K562 (cell line): ENCODE measurements around the gene GCH1. TPM values are rescaled to one million over a fixed set of nuclear protein-coding genes. Genes with fewer than 3 reads are reported as not detected.

Source experiments
- ATAC-seq: fragments of 200-7000 bp; cut with Tn5 transposase; 3 replicates; pipeline ENCODE4 v1.9.1; 2020; ENCODE audit warnings: moderate library complexity
- BruUV-seq: library from RNA; stranded (reverse); fragments of 400-500 nt; replicated peaks from 2 replicates; lab custom pipeline; 2021; lab: Mats Ljungman, UMichigan
- CTCF ChIA-PET: fragments of 300-600 bp; formaldehyde crosslinking; extraction: SDS; loops from one replicate; lab custom pipeline; 2021; ENCODE audit warnings: low intra/inter-chr PET ratio; lab: Yijun Ruan, JAX
- POLR2A ChIA-PET: fragments of 300-600, 350-650 bp; sonication (Branson Sonifier 250); formaldehyde crosslinking; extraction: SDS; loops from one replicate; lab custom pipeline; 2021; ENCODE audit warnings: antibody characterized with exemption, inconsistent platforms; lab: Yijun Ruan, JAX
- DNase-seq, 4 experiments: peaks; one replicate each; pipeline versions ENCODE4 v3.0.0 to v3.0.0-alpha.2; 2011 to 2018; ENCODE audit warnings: low spot score in 3 of 4, mixed read lengths in 3 of 4; ENCODE audit errors: extremely low read depth in 1 of 4
- FAIRE-seq: peaks from 2 replicates; lab custom pipeline; 2011; peaks lifted over from hg19 to GRCh38; lab: Jason Lieb, UNC
- H2AFZ ChIP-seq: 2 replicates; pipeline ENCODE4 v1.6.0; 2011; ENCODE audit warnings: low read depth, low read length, control low read depth, inconsistent platforms
- H3K27ac ChIP-seq: fragments of 200-600 bp; 3 replicates; pipeline ENCODE4 v1.8.0; 2011; ENCODE audit warnings: low read depth, mild to moderate bottlenecking, control low read depth, inconsistent platforms, low read length, moderate library complexity, mixed read lengths; ENCODE audit errors: extremely low read depth
- H3K27me3 ChIP-seq, 2 experiments: fragments of 300-600 bp in 1 of 2; 2 replicates in 1 of 2; 3 replicates in 1 of 2; pipeline versions ENCODE4 v1.6.0 to v1.8.0; 2011; ENCODE audit warnings: inconsistent platforms in 2 of 2, low read length in 2 of 2, mild to moderate bottlenecking in 1 of 2, mixed read lengths in 1 of 2, moderate library complexity in 1 of 2; ENCODE audit not compliant: control insufficient read depth in 2 of 2, insufficient read depth in 2 of 2
- H3K36me3 ChIP-seq: fragments of 300-600 bp; 3 replicates; pipeline ENCODE4 v1.8.0; 2011; ENCODE audit warnings: mild to moderate bottlenecking, low read length, inconsistent platforms; ENCODE audit not compliant: control insufficient read depth, insufficient read depth
- H3K4me1 ChIP-seq, 2 experiments: fragments of 200-600 bp in 1 of 2; replicated peaks in 1 of 2; 2 replicates in 1 of 2; 3 replicates in 1 of 2; pipeline versions ENCODE4 v1.5.1 to v1.8.0; 2011; ENCODE audit warnings: inconsistent platforms in 2 of 2, low read length in 2 of 2, mild to moderate bottlenecking in 1 of 2, mixed read lengths in 1 of 2, moderate library complexity in 1 of 2; ENCODE audit not compliant: control insufficient read depth in 2 of 2, insufficient read depth in 2 of 2
- H3K4me2 ChIP-seq: 2 replicates; pipeline ENCODE4 v1.6.1; 2011; ENCODE audit warnings: low read length, control low read depth, inconsistent platforms, mixed read lengths; ENCODE audit not compliant: insufficient read depth
- H3K4me3 ChIP-seq: fragments of 200-600 bp; sonication (generic), shearing (Covaris generic); 2 replicates; pipeline ENCODE4 v1.5.1; 2016; ENCODE audit warnings: control low read depth, inconsistent platforms
- H3K79me2 ChIP-seq: fragments of 200-600 bp; 3 replicates; pipeline ENCODE4 v1.8.0; 2011; ENCODE audit warnings: low read length, inconsistent platforms; ENCODE audit not compliant: control insufficient read depth, insufficient read depth
- H3K9ac ChIP-seq, 2 experiments: 2 replicates each; pipeline versions ENCODE4 v1.6.0 to v1.6.1; 2011; ENCODE audit warnings: low read depth in 2 of 2, low read length in 2 of 2, control low read depth in 1 of 2, inconsistent platforms in 1 of 2, mild to moderate bottlenecking in 1 of 2, mixed read lengths in 1 of 2; ENCODE audit not compliant: insufficient read depth in 1 of 2
- H3K9me1 ChIP-seq: one replicate; pipeline ENCODE4 v1.6.0; 2011; ENCODE audit warnings: inconsistent platforms, mild to moderate bottlenecking, low read length, moderate library complexity; ENCODE audit not compliant: control insufficient read depth, insufficient read depth
- H3K9me3 ChIP-seq: replicated peaks from 2 replicates; pipeline ENCODE4 v1.5.1; 2011; ENCODE audit warnings: low read depth, low read length, inconsistent platforms; ENCODE audit not compliant: control insufficient read depth, insufficient read depth
- H4K20me1 ChIP-seq: replicated peaks from 2 replicates; pipeline ENCODE4 v1.6.1; 2011; ENCODE audit warnings: low read length, inconsistent platforms, mixed read lengths; ENCODE audit not compliant: control insufficient read depth, insufficient read depth
- CBX3 ChIP-seq, 2 experiments: IDR thresholded peaks; 1 replicate in 1 of 2; 2 replicates in 1 of 2; pipeline ENCODE4 v1.6.1; 2012; ENCODE audit warnings: inconsistent platforms in 2 of 2, low read length in 2 of 2, borderline replicate concordance in 1 of 2, control low read depth in 1 of 2
- CEBPB ChIP-seq: fragments of 450-650 bp; IDR thresholded peaks from 2 replicates; pipeline ENCODE4 v1.6.1; 2016; ENCODE audit warnings: missing genetic modification characterization, missing compliant biosample characterization
- DIDO1 ChIP-seq: fragments of 450-650 bp; IDR thresholded peaks from 2 replicates; pipeline ENCODE4 v1.6.1; 2016; ENCODE audit warnings: low read depth, missing biosample characterization, missing genetic modification characterization
- HDAC1 ChIP-seq, 2 experiments: fragments of 450-650 bp; IDR thresholded peaks; 2 replicates each; pipeline ENCODE4 v1.6.1; 2016 to 2017; ENCODE audit warnings: inconsistent platforms in 1 of 2, mild to moderate bottlenecking in 1 of 2, moderate library complexity in 1 of 2
- HLTF ChIP-seq: fragments of 450-650 bp; IDR thresholded peaks from 2 replicates; pipeline ENCODE4 v1.6.1; 2016
- HNRNPH1 ChIP-seq: fragments of 200-400 bp; formaldehyde crosslinking; optimal IDR thresholded peaks from 2 replicates; pipeline ENCODE3; 2017; ENCODE audit warnings: low read depth, mild to moderate bottlenecking, low read length, moderate library complexity
- KHSRP ChIP-seq: fragments of 450-650 bp; IDR thresholded peaks from 2 replicates; pipeline ENCODE4 v1.6.1; 2017
- NFXL1 ChIP-seq: fragments of 450-650 bp; formaldehyde crosslinking; IDR thresholded peaks from 2 replicates; pipeline ENCODE4 v1.4.0; 2021; ENCODE audit warnings: mild to moderate bottlenecking
- OTX1 ChIP-seq: fragments of 450-650 bp; formaldehyde crosslinking; IDR thresholded peaks from 2 replicates; pipeline ENCODE4 v1.4.0; 2022; ENCODE audit warnings: mild to moderate bottlenecking
- PYGO2 ChIP-seq: fragments of 450-650 bp; IDR thresholded peaks from 2 replicates; pipeline ENCODE4 v1.6.1; 2016; ENCODE audit warnings: mild to moderate bottlenecking, missing genetic modification characterization, moderate library complexity, missing compliant biosample characterization
- SIRT6 ChIP-seq: IDR thresholded peaks from one replicate; pipeline ENCODE4 v1.6.1; 2012; ENCODE audit warnings: low read depth, mild to moderate bottlenecking, control low read depth, inconsistent platforms, low read length, moderate library complexity
- ZNF436 ChIP-seq: fragments of 250-450, 450-650 bp; sonication (Bioruptor Pico); formaldehyde crosslinking; IDR thresholded peaks from 2 replicates; pipeline ENCODE4 v1.7.0; 2020; ENCODE audit warnings: mild to moderate bottlenecking
- ZNF584 ChIP-seq: fragments of 200-800 bp; sonication (Bioruptor generic); IDR thresholded peaks from 2 replicates; pipeline ENCODE4 v1.6.1; 2016; ENCODE audit warnings: low read depth, mild to moderate bottlenecking, missing genetic modification characterization, missing compliant biosample characterization
- ZNF717 ChIP-seq: fragments of 250-450 bp; sonication (Bioruptor Pico); IDR thresholded peaks from 2 replicates; pipeline ENCODE4 v1.5.0; 2021
- ZNF76 ChIP-seq: fragments of 250-450 bp; sonication (Bioruptor Pico); IDR thresholded peaks from 2 replicates; pipeline ENCODE4 v1.4.0; 2020; ENCODE audit warnings: mild to moderate bottlenecking, moderate library complexity, borderline replicate concordance
- WGBS: fragments of 100-300 bp; shearing (Covaris generic); methylation state at CpG from one replicate; pipeline ENCODE4 v1.1.6; 2016; ENCODE audit warnings: low coverage, mixed read lengths; ENCODE audit not compliant: insufficient coverage; ENCODE audit errors: missing lambda C conversion rate; 5-methylcytosine and 5-hydroxymethylcytosine counted together
- in situ Hi-C: fragments of 300-500 bp; cut with MboI; formaldehyde crosslinking; loops from 4 replicates; pipeline ENCODE4 v1.15.0; 2018; ENCODE audit warnings: inconsistent platforms, mixed read lengths
- intact Hi-C: fragments of 100-400 bp; cut with micrococcal nuclease; formaldehyde crosslinking; loops from 2 replicates; pipeline ENCODE4 v1.14.2; 2022
- polyA plus RNA-seq, 8 experiments: library from polyadenylated mRNA; depleted of rRNA in 4 of 8; stranded (reverse) in 5 of 8; unstranded in 3 of 8; fragments of >200 nt; fragmentation: Nextera tagmentation in 2 of 8; fragmentation: Illumina TruSeq in 1 of 8; extraction: Ambion mirVana in 2 of 8; extraction: Trizol in 1 of 8; gene quantifications; 2 replicates each; pipeline versions ENCODE4 v1.2.1 to v1.2.3, GENCODE V29; 2011 to 2014; ENCODE audit warnings: inconsistent platforms in 1 of 8, missing spikeins in 1 of 8
- total RNA-seq, 7 experiments: library from RNA; depleted of rRNA in 6 of 7; stranded (reverse); fragments of >200 nt in 6 of 7; fragmentation: Illumina TruSeq in 2 of 7; extraction: Trizol in 2 of 7; gene quantifications; 2 replicates each; pipeline versions ENCODE4 v1.2.1 to v1.2.3, GENCODE V29; 2011 to 2021; ENCODE audit warnings: low replicate concordance in 1 of 7
- TF ChIP-seq, protein P1 (sequence below), 3 experiments: fragments of 200-800 bp in 1 of 3; sonication (Bioruptor generic) in 1 of 3; sonication (generic) in 1 of 3; formaldehyde crosslinking in 1 of 3; IDR thresholded peaks; 2 replicates each; pipeline versions ENCODE4 v1.6.1 to v1.8.0; 2016 to 2022; ENCODE audit warnings: mild to moderate bottlenecking in 2 of 3, missing compliant biosample characterization in 2 of 3, missing genetic modification characterization in 2 of 3, missing genetic modification reagents in 1 of 3
- TF ChIP-seq, protein P2 (sequence below): fragments of 200-800 bp; sonication (Bioruptor generic); IDR thresholded peaks from 2 replicates; pipeline ENCODE4 v1.6.1; 2017; ENCODE audit warnings: missing genetic modification characterization, missing compliant biosample characterization

The GCH1 gene
- total and polyA plus RNA-seq, 9 of the 15 experiments (the other 6 are each of a cell fraction or from before 2014, with no cell fraction given): 3.9 to 13.1 (median 6.5) TPM

DNA sequence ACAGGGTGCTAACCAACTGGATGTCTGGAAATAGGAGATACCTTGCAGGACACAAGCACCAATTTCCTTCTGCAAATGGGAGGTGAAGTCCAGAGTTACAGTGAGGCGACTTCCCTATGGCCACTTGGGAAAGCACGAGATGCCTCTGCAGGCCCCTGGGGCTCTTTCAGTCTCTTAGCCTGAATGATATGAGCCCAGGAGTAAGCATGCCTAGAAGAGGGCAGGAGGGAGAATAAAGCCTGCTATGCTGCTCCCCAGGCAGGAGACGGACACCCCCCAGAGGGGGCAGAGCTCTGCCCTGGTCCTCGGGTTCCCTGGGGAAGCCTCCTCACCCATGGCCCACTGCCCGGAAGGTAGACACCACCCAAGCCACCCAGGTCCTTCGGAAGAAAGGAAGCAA, 105.1 kb downstream of the GCH1 start:
- intact Hi-C loops: no loop called here
- no TSS peak for BruUV-seq
- no peaks in the 10 kb centered on the region for H4K20me1 ChIP-seq
- CTCF ChIA-PET: no interaction called here
- ATAC-seq (no peak), FAIRE-seq (no peak)
- no peak overlapping the region for H3K9ac ChIP-seq
- no peaks in the 10 kb centered on the region for H3K27me3 ChIP-seq
- H3K4me1 ChIP-seq: no peaks in the 10 kb centered on the region
- POLR2A ChIA-PET: no interaction called here
- 0 out of 2 replicates have a peak, but pooled peaks cover 2% of the 10 kb centered on the region for H3K9me3 ChIP-seq
- no peak overlapping the region for H2AFZ ChIP-seq
- no peaks in the 10 kb centered on the region for H3K79me2 ChIP-seq
- no peaks in the 10 kb centered on the region for H3K36me3 ChIP-seq
- H3K27ac ChIP-seq: no peak overlapping the region
- H3K4me3 ChIP-seq: no peak overlapping the region
- WGBS: 0% methylated on average over 4 of the region's 6 CpGs
- H3K4me2 ChIP-seq: no peak overlapping the region
- in situ Hi-C loops: loop anchor here (25.0 kb wide), 1 partner anchor 1260 kb away; no protein-coding TSS in a partner anchor
- TF ChIP-seq HDAC1 (IDR thresholded peaks at IDR 0.05) (no peak), ZNF584 (CRISPR knock-in tag) (no peak), CEBPB (no peak), OTX1 (CRISPR knock-in tag) (no peak), PYGO2 (no peak), SIRT6 (no peak), ZNF717 (CRISPR knock-in tag) (no peak), DIDO1 (tag) (no peak), HNRNPH1 (no peak), ZNF76 (CRISPR knock-in tag) (no peak), NFXL1 (CRISPR knock-in tag) (no peak), CBX3 (IDR thresholded peaks at IDR 0.05; ENCODE audit: borderline replicate concordance in 1 of 2, low read length in 2 of 2) (no peak), KHSRP (no peak), HLTF (no peak), ZNF436 (CRISPR knock-in tag) (no peak)
- TF ChIP-seq, protein P1, sequence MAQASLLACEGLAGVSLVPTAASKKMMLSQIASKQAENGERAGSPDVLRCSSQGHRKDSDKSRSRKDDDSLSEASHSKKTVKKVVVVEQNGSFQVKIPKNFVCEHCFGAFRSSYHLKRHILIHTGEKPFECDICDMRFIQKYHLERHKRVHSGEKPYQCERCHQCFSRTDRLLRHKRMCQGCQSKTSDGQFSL (CRISPR knock-in tag; IDR thresholded peaks at IDR 0.05): no peak
- TF ChIP-seq, protein P1 (tag; IDR thresholded peaks at IDR 0.05): no peak
- TF ChIP-seq, protein P2, sequence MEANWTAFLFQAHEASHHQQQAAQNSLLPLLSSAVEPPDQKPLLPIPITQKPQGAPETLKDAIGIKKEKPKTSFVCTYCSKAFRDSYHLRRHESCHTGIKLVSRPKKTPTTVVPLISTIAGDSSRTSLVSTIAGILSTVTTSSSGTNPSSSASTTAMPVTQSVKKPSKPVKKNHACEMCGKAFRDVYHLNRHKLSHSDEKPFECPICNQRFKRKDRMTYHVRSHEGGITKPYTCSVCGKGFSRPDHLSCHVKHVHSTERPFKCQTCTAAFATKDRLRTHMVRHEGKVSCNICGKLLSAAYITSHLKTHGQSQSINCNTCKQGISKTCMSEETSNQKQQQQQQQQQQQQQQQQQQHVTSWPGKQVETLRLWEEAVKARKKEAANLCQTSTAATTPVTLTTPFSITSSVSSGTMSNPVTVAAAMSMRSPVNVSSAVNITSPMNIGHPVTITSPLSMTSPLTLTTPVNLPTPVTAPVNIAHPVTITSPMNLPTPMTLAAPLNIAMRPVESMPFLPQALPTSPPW (CRISPR knock-in tag): no peak
- TF ChIP-seq, all 486 proteins: peak for 0
- no peaks in the 10 kb centered on the region for H3K9me1 ChIP-seq
- no peak for DNase-seq
